GM12892 (cell line): Measurements from ENCODE around the gene NECAB2.

Experiments
- POLR2A ChIP-seq: IDR thresholded peaks from 2 replicates; pipeline ENCODE4 v1.6.1; 2011; ENCODE audit warnings: low read depth, low read length, control low read depth
- POLR2AphosphoS5 ChIP-seq: IDR thresholded peaks from 2 replicates; pipeline ENCODE4 v1.6.1; 2011; ENCODE audit warnings: low read depth, low read length, control low read depth
- TAF1 ChIP-seq: IDR thresholded peaks from 2 replicates; pipeline ENCODE4 v1.6.1; 2011; ENCODE audit warnings: low read depth, mild to moderate bottlenecking, control low read depth, low read length, borderline replicate concordance

DNA sequence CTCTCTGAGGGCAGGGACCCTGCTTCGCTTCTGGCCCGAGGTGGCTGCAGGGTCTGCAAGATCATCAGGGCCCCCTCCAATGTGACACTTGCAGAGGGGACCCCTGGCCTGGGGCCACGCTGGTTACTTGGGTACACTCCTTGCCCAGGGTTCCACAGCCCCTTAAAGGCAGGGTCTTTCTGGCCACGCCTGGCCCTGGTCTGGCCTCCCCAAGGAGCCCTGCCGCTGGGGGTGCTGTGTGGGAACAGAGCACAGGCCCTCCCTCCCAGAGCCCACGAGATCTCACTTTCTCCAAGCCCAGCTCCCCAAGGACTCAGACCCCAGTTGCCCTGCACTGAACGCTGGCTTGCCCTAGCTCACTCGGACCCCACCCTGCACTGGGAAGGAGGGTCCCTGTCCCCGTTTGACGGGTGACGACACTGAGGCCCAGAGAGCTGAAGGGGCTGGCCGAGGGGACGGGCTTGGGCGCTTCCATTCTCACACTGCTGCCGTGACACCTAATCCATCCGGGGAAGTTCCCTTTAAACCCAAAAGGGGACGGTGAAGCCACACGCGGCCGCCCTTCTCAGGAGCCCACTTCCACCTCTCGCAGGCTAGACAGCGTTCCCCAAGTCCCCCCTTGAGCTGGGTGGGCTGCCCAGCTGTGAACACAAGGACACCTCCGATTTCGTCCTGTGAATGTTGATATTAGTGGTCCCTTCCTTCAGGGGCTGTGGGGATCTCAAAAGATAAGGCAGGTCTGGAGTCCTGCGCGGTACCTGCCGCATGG is 41.9 kb upstream of the NECAB2 start:
- no peak for TF ChIP-seq POLR2A
- no peak for TF ChIP-seq POLR2AphosphoS5
- no peak for TF ChIP-seq TAF1
